Measurements from ENCODE around the gene OTOG. TPM values are rescaled to one million over a fixed set of nuclear protein-coding genes. Genes with fewer than 3 reads are reported as not detected.

The OTOG gene
- total RNA-seq, 4 donors from 2014 or later: not detected

DNA sequence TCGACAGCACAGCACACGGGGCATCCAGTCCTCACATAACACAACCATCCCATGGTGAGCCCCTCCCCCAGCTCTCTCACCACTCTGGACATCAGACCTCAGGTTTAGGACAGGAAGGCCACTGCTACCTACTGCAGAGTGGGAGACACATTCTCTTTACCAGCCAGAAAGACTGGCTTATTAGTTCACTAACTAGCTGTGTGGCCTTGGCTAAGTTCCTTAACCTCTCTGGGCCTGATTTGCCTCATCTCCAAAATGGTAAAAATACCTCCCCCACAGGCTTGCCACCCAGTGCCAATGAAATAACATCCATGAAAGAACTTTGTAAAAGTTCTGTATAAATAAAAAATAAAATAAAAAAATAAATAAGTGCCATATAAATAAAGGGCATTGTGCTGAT is 35.0 kb upstream of the OTOG start:
- 64 to 78% methylated on average over 2 of the region's 2 CpGs for WGBS, 2 donors
- no peak for DNase-seq (ENCODE audit: low spot score in 2 of 2)
- no peak overlapping the region for H3K4me3 ChIP-seq (ENCODE audit: low read depth, poor library complexity, severe bottlenecking)
- TF ChIP-seq, protein P1, sequence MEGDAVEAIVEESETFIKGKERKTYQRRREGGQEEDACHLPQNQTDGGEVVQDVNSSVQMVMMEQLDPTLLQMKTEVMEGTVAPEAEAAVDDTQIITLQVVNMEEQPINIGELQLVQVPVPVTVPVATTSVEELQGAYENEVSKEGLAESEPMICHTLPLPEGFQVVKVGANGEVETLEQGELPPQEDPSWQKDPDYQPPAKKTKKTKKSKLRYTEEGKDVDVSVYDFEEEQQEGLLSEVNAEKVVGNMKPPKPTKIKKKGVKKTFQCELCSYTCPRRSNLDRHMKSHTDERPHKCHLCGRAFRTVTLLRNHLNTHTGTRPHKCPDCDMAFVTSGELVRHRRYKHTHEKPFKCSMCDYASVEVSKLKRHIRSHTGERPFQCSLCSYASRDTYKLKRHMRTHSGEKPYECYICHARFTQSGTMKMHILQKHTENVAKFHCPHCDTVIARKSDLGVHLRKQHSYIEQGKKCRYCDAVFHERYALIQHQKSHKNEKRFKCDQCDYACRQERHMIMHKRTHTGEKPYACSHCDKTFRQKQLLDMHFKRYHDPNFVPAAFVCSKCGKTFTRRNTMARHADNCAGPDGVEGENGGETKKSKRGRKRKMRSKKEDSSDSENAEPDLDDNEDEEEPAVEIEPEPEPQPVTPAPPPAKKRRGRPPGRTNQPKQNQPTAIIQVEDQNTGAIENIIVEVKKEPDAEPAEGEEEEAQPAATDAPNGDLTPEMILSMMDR (IDR thresholded peaks at IDR 0.05): no peak
- TF ChIP-seq POLR2A (IDR thresholded peaks at IDR 0.05): no peak
- intact Hi-C loops (cut with DNase I; ENCODE audit: low total_unique reads): no loop called here

DNA sequence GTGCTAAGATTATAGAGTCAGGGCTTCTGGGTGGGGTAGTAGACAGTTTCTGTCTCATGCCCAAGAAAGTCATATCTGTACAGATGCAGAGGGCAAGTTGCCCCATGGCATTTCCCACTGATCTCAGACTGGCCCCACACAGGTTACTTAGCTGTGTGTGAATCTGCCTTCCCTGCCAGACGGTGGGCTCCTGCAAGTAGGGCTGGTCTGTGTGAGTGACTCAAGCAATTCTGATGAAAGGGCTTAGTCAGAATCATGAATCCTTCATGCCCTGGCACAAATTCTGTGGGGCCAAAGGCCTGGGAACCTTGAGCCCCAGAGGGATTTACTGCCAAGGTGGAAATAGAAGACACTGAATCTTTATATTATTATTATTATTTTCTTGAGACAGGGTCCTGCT is 33.2 kb upstream of the OTOG start:
- intact Hi-C loops (cut with DNase I; ENCODE audit: low total_unique reads): no loop called here
- DNase-seq (ENCODE audit: low spot score in 2 of 2): no peak
- no peak for TF ChIP-seq POLR2A (IDR thresholded peaks at IDR 0.05)
- TF ChIP-seq, protein P1 (IDR thresholded peaks at IDR 0.05): no peak
- H3K4me3 ChIP-seq (ENCODE audit: low read depth, poor library complexity, severe bottlenecking): no peak overlapping the region
- WGBS, 2 donors: 55 to 58% methylated on average over 1 of the region's 1 CpG

DNA sequence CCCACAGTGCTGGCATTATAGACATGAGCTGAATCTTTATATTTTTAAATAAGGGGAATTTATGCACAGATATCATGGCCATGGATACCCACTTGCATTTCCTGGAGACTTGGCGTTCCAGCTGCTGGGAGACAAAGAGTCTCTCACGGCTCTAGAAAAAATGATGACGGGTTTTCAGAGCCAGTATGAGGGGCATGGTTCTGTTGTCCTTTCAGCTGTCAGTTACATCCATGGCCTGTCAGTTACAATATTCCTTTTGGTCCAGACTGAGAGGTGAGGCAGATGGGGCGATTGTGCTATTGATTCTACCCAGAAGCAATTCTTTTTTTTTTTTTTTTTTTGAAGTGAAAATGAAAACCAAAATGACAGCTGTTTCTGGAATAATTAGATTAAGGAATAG is 32.6 kb upstream of the OTOG start:
- TF ChIP-seq, protein P1 (IDR thresholded peaks at IDR 0.05): no peak
- no peak for TF ChIP-seq POLR2A (IDR thresholded peaks at IDR 0.05)
- no peak for DNase-seq (ENCODE audit: low spot score in 2 of 2)
- 79 to 80% methylated on average over 4 of the region's 4 CpGs for WGBS, 2 donors
- intact Hi-C loops (cut with DNase I; ENCODE audit: low total_unique reads): no loop called here
- H3K4me3 ChIP-seq (ENCODE audit: low read depth, poor library complexity, severe bottlenecking): no peak overlapping the region

DNA sequence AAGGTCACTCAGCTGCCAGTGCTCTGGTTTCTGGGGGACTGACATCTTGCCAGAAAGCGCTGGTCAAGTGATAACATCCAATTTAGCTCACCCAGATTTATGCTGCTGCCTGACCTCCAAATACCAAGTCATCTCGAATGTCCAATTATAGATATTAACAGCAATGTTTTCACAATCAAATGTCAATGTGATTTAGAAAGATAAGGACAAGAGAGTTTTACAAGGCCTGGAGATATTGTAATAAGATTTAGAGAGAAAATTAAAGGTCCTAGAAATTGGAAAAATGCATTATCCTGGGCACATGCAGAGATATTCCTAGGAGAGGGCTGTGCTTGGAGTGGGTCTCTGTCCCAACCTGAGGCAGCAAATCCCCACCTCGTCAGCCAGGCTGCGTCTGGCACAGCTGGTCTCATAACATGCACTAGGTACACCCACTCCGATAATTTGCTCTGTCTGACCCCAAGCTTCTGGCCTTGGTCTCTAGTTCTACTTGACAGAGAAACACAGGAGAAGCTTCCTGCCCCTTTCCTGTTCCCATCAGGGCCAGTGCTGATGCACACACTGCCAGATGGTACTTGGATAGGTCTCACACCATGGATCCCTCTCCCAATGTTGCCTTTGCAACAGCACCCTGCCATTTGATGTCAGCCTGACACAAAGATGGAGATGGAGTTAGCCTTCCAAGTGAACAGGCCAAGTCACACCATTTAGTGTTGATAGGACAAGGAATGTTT is 31.4 kb upstream of the OTOG start:
- no peak overlapping the region for H3K4me3 ChIP-seq (ENCODE audit: low read depth, poor library complexity, severe bottlenecking)
- intact Hi-C loops (cut with DNase I; ENCODE audit: low total_unique reads): no loop called here
- DNase-seq (ENCODE audit: low spot score in 2 of 2): no peak
- TF ChIP-seq, protein P1 (IDR thresholded peaks at IDR 0.05): no peak
- no peak for TF ChIP-seq POLR2A (IDR thresholded peaks at IDR 0.05)
- 70 to 78% methylated on average over 5 of the region's 5 CpGs for WGBS, 2 donors

DNA sequence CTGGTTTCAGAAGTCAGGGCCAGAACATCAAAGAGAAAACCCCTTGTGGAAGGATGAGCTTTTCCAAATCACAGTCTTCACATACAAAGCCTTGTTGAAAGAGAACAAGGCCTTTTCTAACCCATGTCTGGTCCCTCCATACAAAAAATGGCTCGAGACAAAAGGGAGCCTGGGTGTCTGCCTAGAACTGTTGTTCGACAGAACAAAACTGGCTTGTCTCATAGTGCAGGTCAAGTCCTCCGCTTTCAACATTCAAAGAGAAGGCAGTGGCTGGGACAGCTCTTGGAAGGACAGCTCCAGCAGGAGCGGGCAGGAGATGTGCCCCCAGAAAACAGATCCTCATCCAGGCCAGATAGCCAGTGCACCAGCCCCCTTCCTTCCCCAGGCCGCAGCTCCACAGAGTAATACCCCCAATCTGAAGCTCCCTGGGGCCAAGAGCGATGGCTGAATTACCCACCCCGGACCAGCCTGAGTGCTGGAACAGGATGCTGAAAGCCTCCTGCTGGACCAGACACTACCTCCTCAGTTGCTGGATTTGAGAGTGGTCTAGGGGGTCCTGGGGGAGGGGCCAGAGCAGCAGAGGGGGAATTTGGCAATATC is 30.4 kb upstream of the OTOG start:
- TF ChIP-seq, protein P1 (IDR thresholded peaks at IDR 0.05): no peak
- TF ChIP-seq POLR2A (IDR thresholded peaks at IDR 0.05): no peak
- intact Hi-C loops (cut with DNase I; ENCODE audit: low total_unique reads): no loop called here
- H3K4me3 ChIP-seq (ENCODE audit: low read depth, poor library complexity, severe bottlenecking): no peak overlapping the region
- DNase-seq (ENCODE audit: low spot score in 2 of 2): no peak
- WGBS, 2 donors: 86 to 88% methylated on average over 7 of the region's 7 CpGs

Measured in lower leg skin (tissue), 4 donors.